Pons (tissue), 1 donor: ENCODE measurements around the gene RPS19BP1.
A peak's percentile ranks its signal among the peaks of the same experiment; 100 is the strongest.

ENCODE experiments used
- DNase-seq: peaks from one replicate; pipeline ENCODE4 v3.0.0-alpha.2; 2016; ENCODE audit warnings: low spot score

RPS19BP1 gene

GRCh38 chr22:39532215-39533073 is at the start of gene RPS19BP1:
Gene RPS19BP1, minus strand, starts transcription at chr22:39532748. Its CDS starts 10 bp downstream, at chr22:39532738.
- DNase-seq: peak; percentile 99

GRCh38 chr22:39581303-39581702 is 48.8 kb upstream of the RPS19BP1 start:
- DNase-seq: no peak

GRCh38 chr22:39580795-39581194 is 48.2 kb upstream of the RPS19BP1 start:
- no peak for DNase-seq

- no peak for DNase-seq
These were observed 47.5 kb upstream of the RPS19BP1 start for GRCh38 chr22:39580006-39580441.

GRCh38 chr22:39577900-39578299 is 45.4 kb upstream of the RPS19BP1 start:
- DNase-seq: no peak

- no peak for DNase-seq
These were observed 44.8 kb upstream of the RPS19BP1 start for GRCh38 chr22:39577366-39577765.

GRCh38 chr22:39576027-39576426 is 43.5 kb upstream of the RPS19BP1 start:
- DNase-seq: no peak

- no peak for DNase-seq
These were observed 42.9 kb upstream of the RPS19BP1 start for GRCh38 chr22:39575552-39575825.

- DNase-seq: no peak
These were observed 42.4 kb upstream of the RPS19BP1 start for GRCh38 chr22:39574779-39575551.

- DNase-seq: no peak
These were observed 39.0 kb upstream of the RPS19BP1 start for GRCh38 chr22:39571538-39571937.

GRCh38 chr22:39570665-39571064 is 38.1 kb upstream of the RPS19BP1 start, which contains the start of gene CACNA1I:
Gene CACNA1I, plus strand, starts transcription at chr22:39570753. Its CDS starts 0 bp downstream, at chr22:39570753.
- no peak for DNase-seq

- no peak for DNase-seq
These were observed 37.7 kb upstream of the RPS19BP1 start for GRCh38 chr22:39570226-39570625.

GRCh38 chr22:39569066-39569465 is 36.5 kb upstream of the RPS19BP1 start:
- no peak for DNase-seq

- no peak for DNase-seq
These were observed 35.9 kb upstream of the RPS19BP1 start for GRCh38 chr22:39568278-39568981.

GRCh38 chr22:39567135-39567946 is 34.8 kb upstream of the RPS19BP1 start:
- DNase-seq: no peak

GRCh38 chr22:39565414-39565944 is 32.9 kb upstream of the RPS19BP1 start:
- DNase-seq: no peak

GRCh38 chr22:39563571-39564428 is 31.3 kb upstream of the RPS19BP1 start:
- no peak for DNase-seq

GRCh38 chr22:39562839-39563489 is 30.4 kb upstream of the RPS19BP1 start:
- DNase-seq: no peak

- DNase-seq: no peak
These were observed 27.6 kb upstream of the RPS19BP1 start for GRCh38 chr22:39560127-39560526.
